ENCODE data around the gene CXCR2. TPM values are rescaled to one million over a fixed set of nuclear protein-coding genes. Genes with fewer than 3 reads are reported as not detected.

CXCR2 gene
- total RNA-seq, 1 experiment from 2014 or later = not detected

DNA sequence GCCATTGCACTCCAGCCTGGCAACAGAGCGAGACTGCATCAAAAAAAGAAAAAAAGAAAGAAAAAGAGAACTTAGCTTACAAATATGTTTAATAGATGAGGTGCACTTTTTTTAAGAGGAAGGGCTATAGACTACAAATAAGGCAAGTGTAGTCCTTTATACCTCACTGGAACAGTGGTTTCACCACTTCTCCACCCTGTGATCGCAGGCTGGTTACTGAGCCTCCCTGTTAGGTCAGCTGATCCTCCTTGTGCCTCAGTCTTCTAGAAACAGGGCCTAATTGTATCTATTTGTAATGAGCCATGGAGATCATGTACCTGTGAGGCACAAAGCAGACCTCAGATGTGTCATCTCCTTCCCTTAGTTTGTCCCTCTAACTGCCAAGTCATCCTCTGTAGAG, 4.5 kb downstream of the CXCR2 start:
- ChIA-PET POLR2A (ENCODE audit: unreplicated experiment) (no interaction called here), CTCF (interaction anchor here (0.6 kb wide), 1 partner anchor 266 kb away, joined by 3 read pairs; no protein-coding TSS in a partner anchor)
- intact Hi-C loops (cut with micrococcal nuclease) = no loop called here

DNA sequence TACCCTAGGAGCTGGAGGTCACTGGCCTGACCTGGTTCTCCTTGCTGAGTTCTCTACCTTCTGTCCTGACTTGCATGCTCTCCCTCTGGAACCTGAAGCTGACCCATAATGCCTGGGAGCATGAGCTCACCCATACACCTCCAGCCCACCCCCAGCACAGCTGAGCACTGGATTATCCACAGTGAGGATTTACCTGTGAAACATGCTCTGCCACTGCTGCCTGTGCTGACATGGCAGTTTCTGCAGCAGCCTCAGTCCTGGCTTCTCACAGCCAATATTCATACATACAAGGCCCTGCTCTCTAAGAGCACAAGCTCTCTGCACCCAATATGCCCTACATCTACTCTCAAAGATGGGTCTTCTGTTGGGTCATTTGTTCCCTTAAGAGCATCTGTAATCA, 5.0 kb downstream of the CXCR2 start:
- BruUV-seq (replicated peaks) = no TSS peak
- no peaks in the 10 kb centered on the region for H4K20me1 ChIP-seq (ENCODE audit: low read length)

More for the DNA sequence above, 4.5 kb downstream of the CXCR2 start:
- peaks cover 62% of the 10 kb centered on the region for H3K27me3 ChIP-seq (ENCODE audit: low read length)
- no peak overlapping the region for H3K4me2 ChIP-seq (ENCODE audit: low read length)
- H3K9me2 ChIP-seq (replicated peaks; ENCODE audit: low read length) = no peaks in the 10 kb centered on the region
- DNase-seq (no peak), ATAC-seq (no peak)
- no peaks in the 10 kb centered on the region for H4K20me1 ChIP-seq (ENCODE audit: low read length)
- H3F3A ChIP-seq (ENCODE audit: low read length, unreplicated experiment) = no peaks in the 10 kb centered on the region
- BruUV-seq (replicated peaks) = no TSS peak
- H3K9ac ChIP-seq (ENCODE audit: low read length) = no peak overlapping the region
- TF ChIP-seq EZH2 (IDR thresholded peaks at IDR 0.05; ENCODE audit: low read length, unreplicated experiment) = no peak
- no peak for TF ChIP-seq EZH2phosphoT487 (IDR thresholded peaks at IDR 0.05; ENCODE audit: borderline replicate concordance, low read length)
- TF ChIP-seq, protein P1, sequence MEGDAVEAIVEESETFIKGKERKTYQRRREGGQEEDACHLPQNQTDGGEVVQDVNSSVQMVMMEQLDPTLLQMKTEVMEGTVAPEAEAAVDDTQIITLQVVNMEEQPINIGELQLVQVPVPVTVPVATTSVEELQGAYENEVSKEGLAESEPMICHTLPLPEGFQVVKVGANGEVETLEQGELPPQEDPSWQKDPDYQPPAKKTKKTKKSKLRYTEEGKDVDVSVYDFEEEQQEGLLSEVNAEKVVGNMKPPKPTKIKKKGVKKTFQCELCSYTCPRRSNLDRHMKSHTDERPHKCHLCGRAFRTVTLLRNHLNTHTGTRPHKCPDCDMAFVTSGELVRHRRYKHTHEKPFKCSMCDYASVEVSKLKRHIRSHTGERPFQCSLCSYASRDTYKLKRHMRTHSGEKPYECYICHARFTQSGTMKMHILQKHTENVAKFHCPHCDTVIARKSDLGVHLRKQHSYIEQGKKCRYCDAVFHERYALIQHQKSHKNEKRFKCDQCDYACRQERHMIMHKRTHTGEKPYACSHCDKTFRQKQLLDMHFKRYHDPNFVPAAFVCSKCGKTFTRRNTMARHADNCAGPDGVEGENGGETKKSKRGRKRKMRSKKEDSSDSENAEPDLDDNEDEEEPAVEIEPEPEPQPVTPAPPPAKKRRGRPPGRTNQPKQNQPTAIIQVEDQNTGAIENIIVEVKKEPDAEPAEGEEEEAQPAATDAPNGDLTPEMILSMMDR (conservative IDR thresholded peaks at IDR 0.05; ENCODE audit: low read depth, low read length) = no peak
- no peak overlapping the region for H2AFZ ChIP-seq (ENCODE audit: low read length)
- H3K4me1 ChIP-seq (ENCODE audit: insufficient read depth, low read length) = no peaks in the 10 kb centered on the region
- H3K27ac ChIP-seq (ENCODE audit: low read length) = no peak overlapping the region
- no peaks in the 10 kb centered on the region for H3K79me2 ChIP-seq (ENCODE audit: low read length)
- H3K36me3 ChIP-seq (ENCODE audit: low read depth, low read length) = no peaks in the 10 kb centered on the region
- no peak overlapping the region for H3K4me3 ChIP-seq (ENCODE audit: low read length)
- no peaks in the 10 kb centered on the region for H3K9me3 ChIP-seq (ENCODE audit: low read length)

DNA sequence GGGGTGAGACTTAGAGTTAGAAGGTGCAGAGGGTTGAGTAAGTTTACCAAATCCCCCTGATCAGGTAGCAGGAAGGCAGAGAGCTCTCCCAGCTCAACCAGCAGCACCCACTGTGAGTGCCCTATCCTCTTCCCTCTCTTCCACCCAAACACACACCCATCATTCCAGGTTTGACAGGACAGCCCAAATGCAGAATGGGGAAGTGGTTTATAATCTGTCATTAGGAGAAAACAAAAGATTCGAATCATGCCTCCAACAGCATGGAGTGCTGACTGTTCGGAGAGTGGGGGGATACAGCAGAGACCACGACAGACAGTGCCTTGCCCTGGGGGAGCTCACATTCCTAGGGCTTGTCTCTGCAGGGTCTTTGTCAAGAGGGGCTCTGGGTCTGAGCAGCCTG, 11.7 kb downstream of the CXCR2 start:
- no peak for DNase-seq
- no peaks in the 10 kb centered on the region for H3K9me2 ChIP-seq (replicated peaks; ENCODE audit: low read length)
- no peaks in the 10 kb centered on the region for H3K36me3 ChIP-seq (ENCODE audit: low read depth, low read length)
- H3K4me2 ChIP-seq (ENCODE audit: low read length) = no peak overlapping the region
- CTCF ChIA-PET = no interaction called here
- no peaks in the 10 kb centered on the region for H3K79me2 ChIP-seq (ENCODE audit: low read length)
- TF ChIP-seq, protein P1 (conservative IDR thresholded peaks at IDR 0.05; ENCODE audit: low read depth, low read length) = no peak
- no peak for TF ChIP-seq EZH2 (IDR thresholded peaks at IDR 0.05; ENCODE audit: low read length, unreplicated experiment)
- TF ChIP-seq EZH2phosphoT487 (IDR thresholded peaks at IDR 0.05; ENCODE audit: borderline replicate concordance, low read length) = no peak
- intact Hi-C loops (cut with micrococcal nuclease) = no loop called here
- H3K9ac ChIP-seq (ENCODE audit: low read length) = no peak overlapping the region
- peaks cover 80% of the 10 kb centered on the region for H3K27me3 ChIP-seq (ENCODE audit: low read length)
- H2AFZ ChIP-seq (ENCODE audit: low read length) = no peak overlapping the region
- ATAC-seq = no peak
- no peaks in the 10 kb centered on the region for H3K9me3 ChIP-seq (ENCODE audit: low read length)
- no peak overlapping the region for H3K4me3 ChIP-seq (ENCODE audit: low read length)
- no peaks in the 10 kb centered on the region for H3K4me1 ChIP-seq (ENCODE audit: insufficient read depth, low read length)
- H4K20me1 ChIP-seq (ENCODE audit: low read length) = no peaks in the 10 kb centered on the region
- H3F3A ChIP-seq (ENCODE audit: low read length, unreplicated experiment) = no peaks in the 10 kb centered on the region
- no peak overlapping the region for H3K27ac ChIP-seq (ENCODE audit: low read length)
- POLR2A ChIA-PET (ENCODE audit: unreplicated experiment) = no interaction called here
- BruUV-seq (replicated peaks) = no TSS peak

More for the DNA sequence above, 5.0 kb downstream of the CXCR2 start:
- Histone ChIP-seq H3K27ac (ENCODE audit: low read length) (no peak overlapping the region), H3K36me3 (ENCODE audit: low read depth, low read length) (no peaks in the 10 kb centered on the region), H3K9me3 (ENCODE audit: low read length) (no peaks in the 10 kb centered on the region), H2AFZ (ENCODE audit: low read length) (no peak overlapping the region), H3K4me3 (ENCODE audit: low read length) (no peak overlapping the region), H3K9ac (ENCODE audit: low read length) (no peak overlapping the region), H3F3A (ENCODE audit: low read length, unreplicated experiment) (no peaks in the 10 kb centered on the region), H3K4me2 (ENCODE audit: low read length) (no peak overlapping the region), H3K27me3 (ENCODE audit: low read length) (peaks cover 62% of the 10 kb centered on the region), H3K79me2 (ENCODE audit: low read length) (no peaks in the 10 kb centered on the region), H3K4me1 (ENCODE audit: insufficient read depth, low read length) (no peaks in the 10 kb centered on the region), H3K9me2 (replicated peaks; ENCODE audit: low read length) (no peaks in the 10 kb centered on the region)
- CTCF ChIA-PET = no interaction called here
- intact Hi-C loops (cut with micrococcal nuclease) = no loop called here
- ATAC-seq = no peak
- POLR2A ChIA-PET (ENCODE audit: unreplicated experiment) = no interaction called here
- no peak for DNase-seq
- TF ChIP-seq EZH2phosphoT487 (IDR thresholded peaks at IDR 0.05; ENCODE audit: borderline replicate concordance, low read length) (no peak), EZH2 (IDR thresholded peaks at IDR 0.05; ENCODE audit: low read length, unreplicated experiment) (no peak)
- TF ChIP-seq, protein P1 (conservative IDR thresholded peaks at IDR 0.05; ENCODE audit: low read depth, low read length) = no peak

Data from PC-3 (cell line).